GM18868 (cell line): ENCODE measurements around the gene SMS.
"Not testable (repeated sequence)": the region's sequence is repeated elsewhere in the genome, so short reads cannot be mapped to it uniquely, and the experiment has no call there.

ENCODE experiments used
- ATAC-seq: cut with Tn5 transposase; IDR thresholded peaks from one replicate; pipeline ENCODE4 v1.9.1; 2021; ENCODE audit warnings: mild to moderate bottlenecking, moderate library complexity; ENCODE audit not compliant: unreplicated experiment

SMS gene

DNA sequence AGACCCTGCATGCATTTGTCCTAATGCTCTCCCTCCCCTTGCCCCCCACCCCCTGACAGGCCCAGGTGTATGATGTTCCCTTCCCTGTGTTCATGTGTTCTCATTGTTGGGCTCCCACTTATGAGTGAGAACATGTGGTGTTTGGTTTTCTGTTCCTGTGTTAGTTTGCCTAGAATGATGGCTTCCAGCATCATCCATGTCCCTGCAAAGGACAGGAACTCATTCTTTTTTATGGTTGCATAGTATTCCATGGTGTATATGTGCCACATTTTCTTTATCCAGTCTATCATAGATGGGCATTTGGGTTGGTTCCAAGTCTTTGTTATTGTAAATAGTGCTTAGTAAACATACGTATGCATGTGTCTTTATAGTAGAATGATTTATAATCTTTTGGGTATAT, 10.0 kb downstream of the SMS start:
- ATAC-seq, result not testable (repeated sequence)

DNA sequence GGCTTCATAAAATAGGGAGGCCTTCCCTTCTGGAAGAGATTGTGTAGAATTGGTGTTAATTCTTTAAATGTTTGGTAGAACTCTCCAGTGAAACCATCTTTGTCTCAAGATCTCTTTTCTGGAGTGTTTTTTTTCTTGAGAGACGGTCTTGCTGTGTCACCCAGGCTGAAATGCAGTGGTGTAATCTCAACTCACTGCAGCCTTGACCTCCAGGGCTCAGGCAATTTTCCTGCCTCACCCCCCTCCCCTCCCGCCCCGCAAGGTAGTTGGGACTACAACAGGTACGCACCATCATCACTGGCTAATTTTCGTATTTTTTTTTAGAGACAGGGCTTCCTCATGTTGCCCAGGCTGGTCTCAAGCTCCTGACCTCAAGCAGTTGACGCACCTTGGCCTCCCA, 12.1 kb downstream of the SMS start:
- ATAC-seq, result no peak

DNA sequence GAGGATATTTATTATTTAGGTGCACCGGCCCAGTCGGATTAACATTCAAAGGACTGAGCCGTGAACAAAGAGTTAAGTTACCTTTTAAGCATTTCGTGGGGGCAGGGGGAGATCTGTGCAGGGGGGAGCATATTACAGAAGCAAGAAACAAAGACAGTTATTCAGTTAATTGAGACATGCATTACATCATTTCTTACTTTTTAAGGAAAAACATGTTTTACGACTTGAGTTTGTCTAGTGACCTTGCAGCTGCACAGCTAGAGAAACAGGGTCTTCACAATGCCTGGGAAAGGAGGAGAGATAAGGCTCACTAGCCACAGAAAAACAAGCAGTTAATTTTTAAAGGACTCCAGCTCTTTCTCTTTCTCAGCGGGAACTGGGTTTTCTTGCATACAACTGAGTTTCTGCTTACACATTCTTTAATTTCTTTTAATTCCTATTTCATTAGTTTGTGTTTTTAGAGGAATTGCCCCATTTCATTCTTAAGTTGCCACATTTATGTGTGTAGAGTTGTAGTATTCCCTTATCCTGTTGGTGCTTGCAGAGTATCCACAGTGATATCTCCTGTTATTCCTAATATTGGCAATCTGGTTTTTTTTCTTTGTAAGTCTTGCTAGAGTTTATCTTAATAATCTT, 12.8 kb downstream of the SMS start:
- not testable (repeated sequence) for ATAC-seq

DNA sequence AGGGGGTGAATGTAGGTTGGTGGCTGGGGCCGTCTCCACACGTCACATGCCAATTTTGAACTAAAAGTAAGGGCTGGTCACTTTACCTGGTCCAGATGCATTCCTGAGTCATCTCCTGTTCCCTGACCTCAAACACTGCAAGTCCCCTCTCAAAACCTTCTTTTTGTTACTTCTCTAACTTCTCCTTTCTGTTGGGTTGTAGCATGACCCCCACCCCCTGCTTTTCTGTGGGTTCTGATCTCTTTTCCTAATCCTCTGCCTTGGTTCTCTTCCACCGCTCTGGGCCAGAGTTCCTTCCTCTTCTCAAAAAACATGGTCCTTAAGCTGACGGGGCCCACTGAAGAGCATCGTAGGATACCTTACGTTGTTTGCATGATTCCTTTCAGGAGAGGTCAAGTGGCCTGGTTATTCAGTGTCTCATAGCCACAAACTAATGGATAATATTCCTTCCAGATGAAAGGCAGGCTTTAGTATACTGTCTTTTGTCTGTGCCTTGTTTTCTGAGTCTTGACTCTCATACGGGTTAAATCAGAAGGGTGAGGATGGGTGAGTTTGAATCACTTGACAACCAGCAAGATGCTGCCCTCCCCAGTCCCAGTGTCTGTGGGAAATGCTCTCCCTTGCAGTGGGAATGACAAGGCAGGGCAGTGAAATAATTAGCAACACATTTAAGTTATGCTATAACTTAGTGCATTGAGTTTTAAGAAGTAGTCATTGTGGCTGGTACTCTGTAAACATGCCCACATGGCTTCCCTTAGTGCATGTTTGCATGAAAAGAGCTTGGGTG, 15.1 kb downstream of the SMS start:
- no peak for ATAC-seq

DNA sequence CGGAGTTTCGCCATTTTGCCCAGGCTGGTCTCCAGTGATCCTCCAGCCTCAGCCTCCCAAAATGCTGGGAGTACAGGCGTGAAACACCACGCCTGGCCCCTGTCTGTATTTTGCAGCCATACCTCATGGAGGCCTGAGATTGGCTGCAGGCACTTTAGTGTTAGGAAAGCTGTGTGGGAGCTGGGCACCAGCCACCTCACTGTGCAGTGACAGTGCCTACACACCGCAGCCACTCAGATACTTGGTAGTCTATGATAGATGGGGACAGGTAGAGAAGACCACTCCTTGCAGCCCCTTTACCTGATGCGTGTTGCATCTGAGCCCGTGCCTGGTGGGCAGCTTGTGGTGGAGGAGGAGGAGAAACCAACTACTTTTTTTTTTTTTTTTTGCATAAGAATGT, 16.3 kb downstream of the SMS start:
- ATAC-seq, result no peak

DNA sequence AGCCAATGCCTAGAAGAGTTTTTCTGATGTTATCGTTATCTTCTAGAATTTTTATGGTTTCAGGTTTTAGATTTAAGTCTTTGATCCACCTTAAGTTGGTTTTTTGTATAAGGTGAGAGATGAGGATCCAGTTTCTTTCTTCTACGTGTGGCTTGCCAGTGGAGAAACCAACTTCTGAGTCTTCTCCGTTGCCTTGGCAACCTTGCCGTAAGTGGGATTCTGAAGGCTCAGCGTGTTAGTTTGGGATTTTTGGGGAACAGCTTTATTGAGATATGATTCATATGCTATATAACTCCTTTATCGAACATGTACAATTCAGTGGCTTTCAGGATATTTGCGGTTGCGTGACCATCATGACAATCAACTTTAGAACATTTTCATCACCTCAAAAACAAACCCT, 17.7 kb downstream of the SMS start:
- ATAC-seq, result no peak

DNA sequence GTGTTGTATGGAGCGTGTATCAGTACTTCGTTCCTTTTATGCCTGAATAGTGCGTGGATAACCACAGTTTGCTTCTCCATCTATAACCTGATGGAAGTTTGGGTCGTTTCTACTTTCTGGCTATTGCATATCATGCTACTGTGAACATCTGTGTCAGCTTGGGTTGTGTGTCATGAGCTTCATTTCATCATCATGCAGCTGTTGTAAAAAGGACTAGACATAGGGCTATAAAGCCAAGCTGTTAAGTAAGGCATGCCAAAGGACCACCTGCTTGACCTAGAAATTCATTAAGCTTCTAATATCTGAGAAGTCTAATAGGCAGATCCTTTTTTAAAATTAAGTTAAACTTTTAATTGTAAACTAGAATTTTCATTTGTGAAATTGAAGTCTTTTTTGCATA, 18.4 kb downstream of the SMS start:
- no peak for ATAC-seq

DNA sequence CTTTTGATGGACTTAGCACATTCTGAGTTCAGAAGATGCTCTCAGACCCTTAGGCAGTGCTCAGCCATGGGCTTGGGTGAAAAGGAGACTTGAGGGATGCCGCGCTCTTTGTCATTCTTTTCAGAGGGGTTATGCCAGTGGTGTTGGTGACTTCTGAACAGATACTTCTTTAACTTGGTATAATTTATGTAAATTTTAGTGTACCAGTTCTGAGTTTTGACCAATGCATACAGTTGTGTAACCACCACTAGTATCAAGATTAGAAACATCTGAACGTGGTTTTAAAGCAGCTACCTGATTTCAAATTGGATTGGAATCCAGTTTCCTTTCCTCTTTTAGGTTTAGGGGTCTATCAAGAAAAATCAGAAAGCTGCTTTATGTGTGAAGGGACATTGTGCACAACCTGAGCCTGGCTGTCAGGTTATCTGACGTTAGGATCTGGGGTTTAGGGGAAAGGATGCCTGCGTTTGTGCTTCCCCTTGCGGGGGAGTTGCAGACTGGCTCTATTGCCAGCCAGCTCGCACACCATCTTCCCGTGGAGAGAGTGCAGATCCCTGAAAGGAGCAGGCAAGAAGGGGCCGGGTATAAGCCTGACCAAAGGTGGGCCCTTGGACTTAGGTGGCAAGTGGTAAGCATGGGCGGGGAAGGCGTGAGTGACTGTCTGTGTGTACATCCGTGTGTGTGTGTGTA, 19.0 kb downstream of the SMS start:
- ATAC-seq, result peak; percentile 60

DNA sequence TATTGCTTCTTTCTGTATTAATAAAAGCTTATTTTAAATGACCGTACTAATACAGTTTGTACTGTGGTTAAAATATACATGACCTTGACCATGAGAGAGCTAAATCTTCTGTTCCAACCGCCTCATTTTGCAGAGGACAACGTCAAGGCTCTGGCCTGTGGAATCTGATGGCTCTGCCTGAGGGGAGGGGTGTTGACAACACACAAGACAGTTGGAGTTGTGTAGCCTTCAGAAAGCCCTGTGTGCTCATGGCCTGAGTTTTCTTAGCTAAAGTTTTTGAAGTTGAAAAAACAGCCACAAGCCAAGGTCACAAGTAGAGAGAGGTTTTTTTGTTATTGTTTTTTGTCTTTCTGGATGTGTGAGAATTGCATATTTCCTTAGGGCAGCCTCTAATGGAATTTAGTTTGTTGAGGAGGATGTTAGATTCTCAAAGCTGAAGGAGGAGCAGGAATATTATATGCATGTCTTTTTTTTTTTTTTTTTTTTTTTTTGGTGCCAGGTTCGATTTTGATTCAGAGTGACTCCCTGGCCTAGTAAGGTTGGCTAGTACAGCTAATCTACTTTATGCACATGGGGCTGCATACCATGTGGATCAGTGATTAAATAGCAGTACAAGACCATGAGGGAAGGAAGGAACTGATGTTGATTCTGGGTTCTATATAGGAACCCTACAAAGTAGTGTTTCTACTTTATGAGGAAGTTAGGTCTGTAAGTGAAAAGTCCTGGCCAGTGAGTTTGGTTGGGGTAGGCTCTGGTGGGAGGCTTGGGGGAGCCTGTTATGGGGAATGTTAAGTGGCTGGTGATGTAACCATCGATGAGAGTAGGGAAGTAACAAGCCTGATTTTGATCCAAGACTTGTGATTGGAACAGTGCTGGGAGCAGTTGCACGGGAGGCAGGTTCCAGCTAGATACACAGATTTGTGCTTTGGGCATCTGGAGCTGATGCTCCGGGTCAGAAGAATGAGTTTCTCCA, 20.3 kb downstream of the SMS start:
- ATAC-seq, result no peak

DNA sequence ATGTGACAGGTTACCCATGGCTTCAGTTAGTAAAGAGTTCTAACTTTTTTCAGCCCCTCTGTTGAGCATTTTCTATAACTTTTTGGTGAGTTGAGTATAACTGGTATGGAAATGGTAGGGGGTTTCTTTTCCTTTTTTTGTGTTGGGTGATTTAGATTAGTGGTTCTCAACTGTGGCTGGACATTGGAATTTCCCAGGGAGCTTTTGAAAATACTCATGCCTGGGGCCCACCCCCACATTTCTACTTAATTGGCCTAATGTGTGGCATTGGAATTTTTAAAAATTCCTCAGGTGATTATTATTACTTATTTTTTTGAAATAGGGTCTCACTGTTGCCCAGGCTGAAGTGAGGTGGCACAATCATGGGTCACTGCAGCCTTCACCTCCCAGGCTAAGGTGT, 21.9 kb downstream of the SMS start:
- ATAC-seq, result no peak

DNA sequence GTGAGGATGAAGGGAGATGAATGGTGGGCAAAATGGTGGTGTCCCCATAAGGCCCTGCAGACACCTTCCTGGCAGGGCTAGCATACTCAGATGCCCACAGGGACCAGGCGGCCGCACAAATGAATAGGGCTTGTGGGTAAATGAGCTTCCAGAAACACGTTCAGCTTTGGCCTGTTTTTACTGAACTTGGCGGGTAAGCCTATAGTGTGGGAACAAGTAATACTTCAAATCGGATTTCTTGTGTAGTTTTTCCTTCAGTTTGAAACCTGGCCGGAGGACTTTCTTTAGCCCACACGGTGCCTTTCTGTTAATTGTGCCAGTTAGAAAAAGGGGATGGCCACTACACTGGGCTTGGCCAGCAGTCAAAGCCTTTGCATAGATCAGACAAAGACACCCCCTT, 22.8 kb downstream of the SMS start:
- ATAC-seq, result no peak

DNA sequence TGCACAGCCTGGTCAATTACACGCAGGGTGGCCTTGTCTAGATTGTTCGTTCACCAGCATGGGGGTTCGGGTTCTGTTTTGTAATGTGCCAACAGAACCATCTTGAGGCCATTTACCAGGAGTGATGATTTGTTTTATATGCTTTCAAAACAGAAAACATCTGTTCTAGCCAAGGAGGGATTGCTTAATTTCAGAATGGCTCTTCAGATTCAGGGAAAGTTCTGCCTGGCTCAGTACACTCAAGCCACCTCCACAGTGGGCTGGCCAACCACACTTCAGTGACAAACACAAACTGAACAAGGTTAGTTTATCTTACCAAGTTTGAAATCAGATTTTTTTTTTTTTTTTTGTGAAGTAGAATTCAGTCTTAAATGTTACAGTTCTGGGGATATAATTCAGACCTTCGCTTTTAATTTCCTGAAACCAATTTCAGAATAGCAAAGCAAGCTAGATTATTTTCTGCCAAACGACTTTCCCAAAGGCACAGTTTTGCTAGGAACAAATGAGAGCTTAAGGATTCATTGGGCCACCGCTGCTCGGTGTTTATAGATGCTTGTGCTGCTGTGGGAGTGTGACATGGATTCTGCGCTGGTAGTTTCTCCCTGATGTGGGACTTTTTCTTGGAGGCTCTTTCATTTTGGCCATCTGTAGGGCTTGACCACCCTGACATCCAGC, 23.4 kb downstream of the SMS start:
- no peak for ATAC-seq

DNA sequence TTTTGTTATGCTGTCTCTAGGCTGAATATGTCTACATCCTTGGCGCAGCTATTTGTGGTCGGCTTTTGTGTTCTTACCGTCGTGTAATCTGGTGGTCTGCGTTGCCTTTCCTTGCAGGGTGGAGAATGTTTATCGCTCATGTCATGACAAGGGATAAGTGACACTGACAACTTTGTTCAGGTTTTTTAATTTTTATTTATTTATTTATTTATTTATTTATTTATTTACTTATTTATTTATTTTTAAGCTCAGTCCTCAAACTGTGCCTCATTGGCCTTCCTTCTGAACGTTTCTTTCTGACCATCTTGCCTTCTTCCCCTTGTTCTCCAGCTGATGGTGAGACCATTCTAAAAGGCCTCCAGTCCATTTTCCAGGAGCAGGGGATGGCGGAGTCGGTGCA, 26.4 kb downstream of the SMS start:
- ATAC-seq, result no peak

DNA sequence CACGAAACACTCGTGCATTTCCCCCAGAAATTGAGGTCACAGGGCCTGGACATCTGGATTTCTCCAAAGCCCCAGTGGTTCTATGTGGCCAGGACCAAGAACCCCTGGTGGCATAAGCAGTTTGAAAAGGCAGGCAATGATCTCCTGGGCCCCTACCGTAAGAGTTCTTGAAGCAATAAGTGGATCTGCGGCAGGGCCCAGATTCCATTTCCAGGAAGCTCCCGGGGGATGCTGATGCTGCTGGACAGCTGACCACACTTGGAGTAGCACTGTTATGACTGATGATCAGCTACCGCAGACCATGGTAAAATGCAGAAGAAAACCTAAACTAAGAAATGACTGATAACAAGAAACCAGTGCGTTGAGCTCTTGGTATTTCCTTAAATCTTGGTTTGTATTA, 27.8 kb downstream of the SMS start:
- ATAC-seq, result no peak

DNA sequence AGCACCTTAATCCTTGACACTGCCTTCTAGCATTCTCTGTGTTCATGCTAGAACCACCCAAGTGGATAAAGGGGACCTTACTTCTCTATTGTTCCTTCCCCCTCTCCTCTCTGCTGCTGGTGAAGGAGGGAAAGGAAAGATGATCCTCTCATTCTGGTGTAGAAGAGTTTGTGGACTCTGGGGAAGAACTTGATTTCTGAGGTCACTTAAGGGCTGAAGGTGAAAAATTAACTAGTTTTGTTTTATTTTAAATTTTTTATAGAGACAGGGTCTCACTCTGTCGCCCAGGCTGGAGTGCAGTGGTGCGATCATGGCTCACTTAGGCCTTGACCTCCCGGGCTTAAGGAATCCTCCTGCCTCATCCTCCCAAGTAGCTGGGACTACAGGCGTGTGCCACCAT, 29.8 kb downstream of the SMS start:
- ATAC-seq, result no peak

DNA sequence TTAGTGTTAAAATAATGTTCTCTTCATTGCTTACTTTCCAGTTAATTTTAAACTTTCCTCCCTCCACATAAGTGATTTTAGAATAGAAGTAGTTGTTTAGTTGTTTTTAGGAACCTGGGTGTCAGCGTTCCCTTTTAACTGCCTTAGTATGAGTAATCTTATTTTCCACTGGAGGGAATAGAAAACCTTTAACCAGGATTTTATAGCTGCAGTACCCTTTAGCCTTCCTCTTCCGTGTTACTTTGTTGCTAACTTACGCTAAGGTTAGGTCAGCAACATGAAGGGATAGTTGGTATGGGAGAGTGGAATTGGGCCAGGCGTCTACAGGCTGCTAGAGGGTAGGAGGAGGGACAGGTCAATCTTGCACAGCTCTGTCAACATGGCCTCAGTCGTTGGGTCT, 31.5 kb downstream of the SMS start:
- ATAC-seq, result no peak

DNA sequence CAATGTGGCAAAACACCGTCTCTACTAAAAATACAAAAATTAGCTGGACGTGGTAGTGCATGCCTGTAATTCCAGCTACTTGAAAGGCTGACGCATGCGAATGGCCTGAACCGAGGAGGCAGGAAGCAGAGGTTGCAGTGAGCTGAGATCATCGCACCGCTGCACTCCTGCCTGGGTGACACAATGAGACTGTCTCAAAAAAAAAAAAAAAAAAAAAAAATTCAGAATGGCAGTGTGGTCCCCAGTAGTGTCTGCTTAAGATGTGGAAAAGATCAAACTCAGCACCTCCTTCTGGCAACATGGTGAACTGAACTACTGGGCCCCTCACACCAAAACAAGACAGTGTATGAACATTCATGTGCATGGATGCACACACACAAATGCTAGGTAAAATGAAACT, 32.2 kb downstream of the SMS start:
- ATAC-seq, result peak; percentile 53

DNA sequence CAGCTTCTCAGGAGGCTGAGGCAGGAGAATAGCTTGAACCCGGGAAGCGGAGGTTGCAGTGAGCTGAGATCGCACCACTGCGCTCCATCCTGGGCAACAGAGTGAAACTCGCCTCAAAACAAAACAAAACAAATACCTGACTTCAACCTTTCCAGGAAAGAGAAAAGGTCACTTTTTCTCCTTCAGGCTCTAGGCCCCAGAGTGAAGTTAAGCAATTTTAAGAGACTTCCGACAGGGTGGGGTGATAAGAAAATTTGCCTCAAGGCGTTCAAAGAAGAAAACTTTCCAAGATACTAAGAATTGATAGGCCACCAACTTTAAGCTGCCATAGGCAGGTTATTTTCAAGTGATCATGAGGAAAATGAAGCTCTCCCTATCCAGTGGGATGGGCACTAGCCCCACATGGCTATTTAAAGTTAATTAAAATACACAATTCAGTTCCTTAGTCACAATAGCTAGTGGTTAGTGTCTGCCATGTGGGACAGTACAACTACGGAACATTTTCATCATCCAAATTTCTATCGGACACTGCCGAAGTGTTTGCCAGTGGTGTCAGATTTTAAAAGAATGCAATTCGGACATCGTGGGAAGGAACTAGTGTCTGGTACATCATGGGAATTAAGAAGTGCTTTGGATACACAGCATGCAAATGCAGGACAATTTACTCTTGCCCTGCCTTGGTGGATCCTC, 33.0 kb downstream of the SMS start:
- no peak for ATAC-seq

DNA sequence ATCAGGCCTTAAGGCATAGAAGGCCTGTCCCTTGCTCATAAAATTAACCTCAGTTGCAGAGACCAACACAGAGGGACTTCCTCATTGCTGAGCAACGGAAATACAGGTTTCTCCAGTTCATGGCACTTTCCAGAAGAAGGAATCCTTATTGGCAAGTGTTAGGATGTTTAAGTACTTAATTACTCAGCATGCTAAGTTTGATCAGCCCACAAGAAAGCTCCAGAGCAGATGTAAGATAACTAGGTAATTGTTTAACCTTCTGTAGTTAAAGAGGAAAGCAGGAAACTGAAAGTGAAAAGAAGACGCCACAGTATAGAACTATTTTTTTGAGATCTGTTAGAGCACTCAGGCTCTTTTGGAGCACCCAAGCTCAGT, 33.5 kb downstream of the SMS start:
- peak; percentile 75 for ATAC-seq

DNA sequence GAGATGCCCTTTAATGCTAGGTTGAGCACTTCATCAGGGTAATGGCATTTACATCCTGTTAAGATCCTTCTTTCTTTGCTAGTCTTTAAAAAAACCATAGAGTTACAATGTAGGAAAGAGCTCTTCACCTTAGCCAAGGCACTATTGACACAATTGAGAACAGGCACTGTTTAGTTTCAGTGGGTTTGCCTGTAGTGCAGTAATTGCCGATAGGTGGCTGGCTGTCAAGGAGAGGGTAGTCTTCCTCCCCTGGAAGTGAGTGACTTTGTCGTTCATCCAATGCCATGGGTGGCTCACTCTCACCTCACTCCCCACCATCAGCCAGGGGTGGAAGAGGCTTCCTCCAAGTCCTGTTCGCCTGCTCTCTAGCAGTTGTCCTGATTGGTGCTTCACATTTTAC, 34.7 kb downstream of the SMS start:
- no peak for ATAC-seq
